SH-SY5Y (cell line): ENCODE data around the gene ZKSCAN5.

ENCODE experiments used
- GATA2 ChIP-seq: IDR thresholded peaks from 2 replicates; pipeline ENCODE4 v1.6.1; 2011; ENCODE audit warnings: mild to moderate bottlenecking, low read depth, low read length
- GATA3 ChIP-seq: IDR thresholded peaks from 2 replicates; pipeline ENCODE4 v1.6.1; 2011; ENCODE audit warnings: low read depth, mild to moderate bottlenecking, low read length, moderate library complexity

GRCh38 chr7:99560834-99561736 lies 56.6 kb downstream of the ZKSCAN5 start:
- TF ChIP-seq GATA2 (no peak), GATA3 (no peak)
